IMR-90 (cell line): ENCODE measurements around the gene TCF4. TPM values are rescaled to one million over a fixed set of nuclear protein-coding genes. Genes with fewer than 3 reads are reported as not detected.

Experiments used
- ATAC-seq: fragments of 200-7000 bp; cut with Tn5 transposase; 2 replicates; pipeline ENCODE4 v1.9.1; 2020; ENCODE audit warnings: low read depth, mild to moderate bottlenecking, moderate library complexity
- BruUV-seq: library from RNA; stranded (reverse); fragments of 400-500 nt; replicated peaks from 2 replicates; lab custom pipeline; 2021; lab: Mats Ljungman, UMichigan
- CTCF ChIA-PET: fragments of 300-600 bp; formaldehyde crosslinking; extraction: SDS; loops from one replicate; lab custom pipeline; 2021; ENCODE audit warnings: antibody characterized with exemption; lab: Yijun Ruan, JAX
- POLR2A ChIA-PET: fragments of 300-600 bp; sonication (Branson Sonifier 250); formaldehyde crosslinking; loops from one replicate; lab custom pipeline; 2022; ENCODE audit warnings: antibody characterized with exemption; ENCODE audit not compliant: unreplicated experiment; lab: Charles Lee
- DNase-seq: peaks from one replicate; pipeline ENCODE4 v3.0.0; 2013
- H2AFZ ChIP-seq: replicated peaks from 2 replicates; pipeline ENCODE3; 2013; ENCODE audit warnings: low read length, mild to moderate bottlenecking; ENCODE audit not compliant: poor library complexity
- H2AK5ac ChIP-seq: 2 replicates; pipeline ENCODE4 v1.6.1; 2013; ENCODE audit warnings: low read depth, low read length, inconsistent platforms
- H2AK9ac ChIP-seq: replicated peaks from 2 replicates; pipeline ENCODE3; 2013; ENCODE audit warnings: mild to moderate bottlenecking, low read depth, low read length, moderate library complexity; ENCODE audit not compliant: poor library complexity
- H2BK120ac ChIP-seq: 2 replicates; pipeline ENCODE4 v1.6.1; 2013; ENCODE audit warnings: low read depth, low read length, inconsistent platforms
- H2BK15ac ChIP-seq: 3 replicates; pipeline ENCODE4 v1.6.1; 2013; ENCODE audit warnings: low read depth, low read length, inconsistent platforms
- H2BK20ac ChIP-seq: 2 replicates; pipeline ENCODE4 v1.6.1; 2013; ENCODE audit warnings: low read depth, mild to moderate bottlenecking, inconsistent platforms, low read length, moderate library complexity
- H2BK5ac ChIP-seq: 2 replicates; pipeline ENCODE4 v1.6.1; 2013; ENCODE audit warnings: mild to moderate bottlenecking, low read depth, low read length, inconsistent platforms; ENCODE audit not compliant: poor library complexity, severe bottlenecking
- H3K14ac ChIP-seq: replicated peaks from 2 replicates; pipeline ENCODE4 v1.6.1; 2013; ENCODE audit warnings: low read depth, low read length, inconsistent platforms
- H3K18ac ChIP-seq: 2 replicates; pipeline ENCODE4 v1.6.1; 2013; ENCODE audit warnings: low read depth, low read length, control low read depth
- H3K23ac ChIP-seq: 2 replicates; pipeline ENCODE4 v1.6.1; 2013; ENCODE audit warnings: low read depth, low read length, inconsistent platforms
- H3K27ac ChIP-seq: 2 replicates; pipeline ENCODE4 v1.5.1; 2013; ENCODE audit warnings: mild to moderate bottlenecking, control low read depth, low read length; ENCODE audit not compliant: insufficient read depth
- H3K27me3 ChIP-seq: 2 replicates; pipeline ENCODE4 v1.6.1; 2013; ENCODE audit warnings: low read length; ENCODE audit not compliant: control insufficient read depth, insufficient read depth
- H3K36me3 ChIP-seq: 2 replicates; pipeline ENCODE4 v1.6.1; 2013; ENCODE audit warnings: low read length, mixed read lengths; ENCODE audit not compliant: control insufficient read depth, insufficient read depth
- H3K4ac ChIP-seq: 2 replicates; pipeline ENCODE4 v1.6.1; 2013; ENCODE audit warnings: low read depth, low read length, inconsistent platforms
- H3K4me1 ChIP-seq: 2 replicates; pipeline ENCODE4 v1.6.1; 2013; ENCODE audit warnings: low read length, mixed read lengths; ENCODE audit not compliant: control insufficient read depth, insufficient read depth
- H3K4me2 ChIP-seq: 2 replicates; pipeline ENCODE4 v1.6.1; 2013; ENCODE audit warnings: low read depth, mild to moderate bottlenecking, control low read depth, low read length, moderate library complexity
- H3K4me3 ChIP-seq: 2 replicates; pipeline ENCODE4 v1.5.1; 2013; ENCODE audit warnings: low read depth, mild to moderate bottlenecking, control low read depth, low read length, moderate library complexity; ENCODE audit not compliant: insufficient read depth
- H3K56ac ChIP-seq: 2 replicates; pipeline ENCODE4 v1.6.1; 2013; ENCODE audit warnings: low read length, inconsistent platforms; ENCODE audit not compliant: insufficient read depth; ENCODE audit errors: extremely low read depth
- H3K79me1 ChIP-seq, 2 experiments: 2 replicates each; pipeline ENCODE4 v1.6.1; 2013; ENCODE audit warnings: low read length in 2 of 2, inconsistent platforms in 1 of 2, low read depth in 1 of 2
- H3K9ac ChIP-seq: 2 replicates; pipeline ENCODE4 v1.6.1; 2013; ENCODE audit warnings: low read depth, low read length, control low read depth
- H3K9me1 ChIP-seq: 2 replicates; pipeline ENCODE4 v1.6.1; 2013; ENCODE audit warnings: low read length, inconsistent platforms; ENCODE audit not compliant: insufficient read depth
- H3K9me3 ChIP-seq: 2 replicates; pipeline ENCODE4 v1.6.1; 2013; ENCODE audit warnings: low read length; ENCODE audit not compliant: control insufficient read depth, insufficient read depth
- H4K20me1 ChIP-seq: 2 replicates; pipeline ENCODE4 v1.6.1; 2013; ENCODE audit warnings: low read length, inconsistent platforms; ENCODE audit not compliant: insufficient read depth
- H4K5ac ChIP-seq: 2 replicates; pipeline ENCODE4 v1.6.1; 2013; ENCODE audit warnings: mild to moderate bottlenecking, low read depth, low read length, control low read depth
- H4K8ac ChIP-seq, 2 experiments: 2 replicates each; pipeline ENCODE4 v1.6.1; 2013; ENCODE audit warnings: low read depth in 2 of 2, low read length in 2 of 2, control low read depth in 1 of 2, inconsistent platforms in 1 of 2
- H4K91ac ChIP-seq: 2 replicates; pipeline ENCODE4 v1.6.1; 2013; ENCODE audit warnings: low read depth, low read length, inconsistent platforms; ENCODE audit not compliant: insufficient read depth
- BHLHE40 ChIP-seq: fragments of 150-350 bp; IDR thresholded peaks from 2 replicates; pipeline ENCODE4 v1.6.1; 2016; ENCODE audit warnings: mild to moderate bottlenecking, low read depth, low read length
- CEBPB ChIP-seq: IDR thresholded peaks from 2 replicates; pipeline ENCODE4 v1.6.1; 2012; ENCODE audit warnings: low read depth, low read length, improper control_type of control experiment
- CHD1 ChIP-seq: IDR thresholded peaks from 2 replicates; pipeline ENCODE4 v1.6.1; 2012; ENCODE audit warnings: low read depth, low read length, improper control_type of control experiment
- CTCF ChIP-seq: conservative IDR thresholded peaks from 2 replicates; pipeline ENCODE4 v1.5.1; 2012; ENCODE audit warnings: mild to moderate bottlenecking, low read depth, low read length, improper control_type of control experiment
- FOS ChIP-seq: fragments of 150-350 bp; IDR thresholded peaks from 2 replicates; pipeline ENCODE4 v1.6.1; 2016; ENCODE audit warnings: low read depth, low read length
- MAFK ChIP-seq: IDR thresholded peaks from 2 replicates; pipeline ENCODE4 v1.6.1; 2012; ENCODE audit warnings: low read depth, low read length, improper control_type of control experiment
- MAZ ChIP-seq: IDR thresholded peaks from 2 replicates; pipeline ENCODE4 v1.6.1; 2012; ENCODE audit warnings: low read depth, mild to moderate bottlenecking, low read length, improper control_type of control experiment, moderate library complexity, borderline replicate concordance
- MXI1 ChIP-seq: IDR thresholded peaks from 2 replicates; pipeline ENCODE4 v1.6.1; 2012; ENCODE audit warnings: low read depth, mild to moderate bottlenecking, low read length, moderate library complexity, borderline replicate concordance
- NFE2L2 ChIP-seq: fragments of 150-350 bp; IDR thresholded peaks from 2 replicates; pipeline ENCODE4 v1.6.1; 2016; ENCODE audit warnings: low read depth, mild to moderate bottlenecking, low read length
- POLR2A ChIP-seq: IDR thresholded peaks from 2 replicates; pipeline ENCODE4 v1.6.1; 2012; ENCODE audit warnings: mild to moderate bottlenecking, low read depth, low read length
- RAD21 ChIP-seq: IDR thresholded peaks from 2 replicates; pipeline ENCODE4 v1.6.1; 2012; ENCODE audit warnings: low read length, improper control_type of control experiment
- RCOR1 ChIP-seq: IDR thresholded peaks from 2 replicates; pipeline ENCODE4 v1.6.1; 2012; ENCODE audit warnings: mild to moderate bottlenecking, low read length, improper control_type of control experiment; ENCODE audit not compliant: insufficient replicate concordance
- SMC3 ChIP-seq: fragments of 150-350 bp; IDR thresholded peaks from 2 replicates; pipeline ENCODE4 v1.6.1; 2016; ENCODE audit warnings: low read depth, mild to moderate bottlenecking, antibody characterized with exemption, low read length, moderate library complexity
- USF2 ChIP-seq: fragments of 150-350 bp; IDR thresholded peaks from 2 replicates; pipeline ENCODE4 v1.6.1; 2017; ENCODE audit warnings: mild to moderate bottlenecking, antibody characterized with exemption, low read length, low read depth
- WGBS, 2 experiments: methylation state at CpG; one replicate each; pipeline versions ENCODE4 v1.1.5 to v1.1.7; 2013; ENCODE audit warnings: missing lambda C conversion rate in 2 of 2; ENCODE audit not compliant: insufficient read length in 1 of 2; ENCODE audit errors: extremely low coverage in 2 of 2; 5-methylcytosine and 5-hydroxymethylcytosine counted together
- dilution Hi-C: fragments of 300-500 bp; cut with HindIII; formaldehyde crosslinking; loops from one replicate; pipeline ENCODE4 v1.14.3; 2018; ENCODE audit warnings: low sequenced_read_pairs; ENCODE audit not compliant: unreplicated experiment
- in situ Hi-C: fragments of 300-500 bp; cut with MboI; formaldehyde crosslinking; loops from 3 replicates; pipeline ENCODE4 v1.14.3; 2019; ENCODE audit warnings: low sequenced_read_pairs, inconsistent platforms, mixed read lengths
- intact Hi-C: fragments of 100-400 bp; cut with micrococcal nuclease; formaldehyde crosslinking; loops from 2 replicates; pipeline ENCODE4 v1.10.0; 2022
- polyA plus RNA-seq, 3 experiments: library from polyadenylated mRNA; depleted of rRNA; stranded (reverse); fragments of >200 nt; gene quantifications; 2 replicates each; pipeline ENCODE4 v1.2.3, GENCODE V29; 2012; ENCODE audit warnings: low replicate concordance in 1 of 3
- total RNA-seq: library from RNA; depleted of rRNA; stranded (reverse); fragments of >200 nt; gene quantifications from 2 replicates; pipeline ENCODE4 v1.2.3, GENCODE V29; 2012

Gene TCF4
- total and polyA plus RNA-seq, 2 of the 4 experiments (the other 2 are of a cell fraction), result 30.0 to 87.1 TPM

- DNase-seq (peak; percentile 48), ATAC-seq (peak; percentile 2; the same call in 1 of the 2 replicates)
- BruUV-seq, result no TSS peak
- peak overlapping the region; percentile 88; the same call in 1 of the 2 replicates for H3K27ac ChIP-seq
- peak overlapping the region; percentile 94 for H3K4me2 ChIP-seq
- peak overlapping the region; percentile 61 for H3K4me3 ChIP-seq
- H4K5ac ChIP-seq, result peak overlapping the region; percentile 70
- H2AFZ ChIP-seq, result no peak overlapping the region
- intact Hi-C loops (loop anchor here (2.0 to 10.0 kb wide), 4 partner anchors 82 to 636 kb away; no protein-coding TSS in a partner anchor), in situ Hi-C loops (no loop called here), dilution Hi-C loops (no loop called here)
- peak overlapping the region; percentile 10; the same call in 1 of the 2 replicates for H4K91ac ChIP-seq
- H3K79me1 ChIP-seq, result peaks cover 9 to 53% of the 10 kb centered on the region in 2 experiments
- WGBS, 2 experiments, result 33 to 100% methylated on average over 1 to 2 of the region's 8 CpGs
- no peak overlapping the region for H2AK5ac ChIP-seq
- peaks cover 3% of the 10 kb centered on the region; the same call in 1 of the 2 replicates for H3K4me1 ChIP-seq
- H2BK15ac ChIP-seq, result no peak overlapping the region
- no peak overlapping the region for H2BK20ac ChIP-seq
- H3K23ac ChIP-seq, result no peak overlapping the region; the same call in 1 of the 2 replicates
- no peaks in the 10 kb centered on the region for H3K36me3 ChIP-seq
- H4K8ac ChIP-seq, result peak overlapping the region in 1 of 2 experiments; percentile 64; a peak in 3 of 4 replicates
- peak overlapping the region; percentile 10; the same call in 1 of the 2 replicates for H3K4ac ChIP-seq
- H2BK120ac ChIP-seq, result 0 out of 2 replicates have a peak overlapping the region, but pooled peaks have one; percentile 2
- H3K56ac ChIP-seq, result peak overlapping the region; percentile 73
- POLR2A ChIA-PET, result no interaction called here
- H3K27me3 ChIP-seq, result no peaks in the 10 kb centered on the region
- peak overlapping the region; percentile 87 for H3K18ac ChIP-seq
- no peak overlapping the region for H2AK9ac ChIP-seq
- no peaks in the 10 kb centered on the region for H3K9me3 ChIP-seq
- H4K20me1 ChIP-seq, result no peaks in the 10 kb centered on the region; the same call in 1 of the 2 replicates
- 0 out of 2 replicates have a peak overlapping the region, but pooled peaks have one; percentile 61 for H3K14ac ChIP-seq
- no peaks in the 10 kb centered on the region for H3K9me1 ChIP-seq
- CTCF ChIA-PET, result interaction anchor here (0.6 to 1.9 kb wide), 2 partner anchors 86 to 290 kb away, joined by 3 to 6 read pairs; no protein-coding TSS in a partner anchor
- H3K9ac ChIP-seq, result peak overlapping the region; percentile 75
- peak overlapping the region; percentile 79 for H2BK5ac ChIP-seq
- TF ChIP-seq POLR2A, result no peak
- no peak for TF ChIP-seq CHD1
- TF ChIP-seq SMC3, result no peak
- no peak for TF ChIP-seq CTCF
- no peak for TF ChIP-seq CEBPB
- TF ChIP-seq MXI1, result no peak
- no peak for TF ChIP-seq BHLHE40
- no peak for TF ChIP-seq RCOR1
- TF ChIP-seq MAZ, result no peak
- no peak for TF ChIP-seq FOS
- TF ChIP-seq MAFK, result no peak
- no peak for TF ChIP-seq NFE2L2
- no peak for TF ChIP-seq USF2
- no peak for TF ChIP-seq RAD21
These were observed 267.3 kb downstream of the TCF4 start for GRCh38 chr18:55320424-55321264.
